Measurements from ENCODE around the gene FAM47C.
A peak's percentile ranks its signal among the peaks of the same experiment; 100 is the strongest.
"Not testable (repeated sequence)": the region's sequence is repeated elsewhere in the genome, so short reads cannot be mapped to it uniquely, and the experiment has no call there.

DNA sequence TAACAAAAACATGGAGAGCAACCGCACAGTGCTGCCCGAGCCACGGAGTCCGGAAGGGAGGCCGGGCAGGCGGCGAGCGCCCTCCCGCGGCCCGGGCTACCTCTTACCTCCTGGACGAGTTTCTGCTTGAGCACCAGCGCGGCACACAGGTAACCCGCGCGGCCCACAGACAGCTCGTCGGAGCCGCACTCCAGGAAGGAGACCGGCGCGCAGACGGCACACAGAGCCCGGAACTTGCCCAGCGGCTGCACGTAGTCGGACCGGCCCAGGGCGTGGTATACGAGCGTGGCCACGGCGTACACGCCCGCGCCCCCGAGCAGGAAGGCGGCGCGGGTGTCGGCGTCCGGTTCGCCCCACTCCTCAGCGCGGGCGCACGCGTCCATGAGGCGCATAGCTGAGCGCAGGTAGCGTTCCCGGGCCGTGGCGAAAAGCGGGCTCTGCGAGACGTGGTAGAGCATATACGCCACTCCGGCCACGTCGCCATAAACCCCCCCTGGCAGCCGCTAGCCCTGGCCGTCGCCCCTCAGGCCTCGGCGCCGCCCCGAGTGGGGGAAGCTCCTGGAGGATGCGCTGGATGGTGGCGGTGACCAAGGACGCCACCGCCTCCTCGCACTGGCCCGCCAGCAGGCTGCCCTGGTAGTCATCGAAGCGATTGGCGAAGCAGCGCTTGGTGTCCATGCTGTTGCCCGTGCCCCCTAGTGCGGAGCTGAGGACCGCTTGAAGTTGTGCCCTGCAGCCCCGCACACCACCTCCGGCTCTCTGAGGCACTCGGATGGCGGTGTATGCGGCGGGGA lies 22.6 kb upstream of the FAM47C start:
- TF ChIP-seq POLR2A (IDR thresholded peaks at IDR 0.05), result not testable (repeated sequence)
- TF ChIP-seq CTCF (IDR thresholded peaks at IDR 0.05), result peak in 4 of 7 experiments; percentile 12 to 31 (median 25)

Data from body of pancreas (tissue), 4 donors.